ENCODE results near the gene RSAD2. TPM values are rescaled to one million over a fixed set of nuclear protein-coding genes. Genes with fewer than 3 reads are reported as not detected.

The RSAD2 gene
- total RNA-seq, 1 donor from 2014 or later = not detected

DNA sequence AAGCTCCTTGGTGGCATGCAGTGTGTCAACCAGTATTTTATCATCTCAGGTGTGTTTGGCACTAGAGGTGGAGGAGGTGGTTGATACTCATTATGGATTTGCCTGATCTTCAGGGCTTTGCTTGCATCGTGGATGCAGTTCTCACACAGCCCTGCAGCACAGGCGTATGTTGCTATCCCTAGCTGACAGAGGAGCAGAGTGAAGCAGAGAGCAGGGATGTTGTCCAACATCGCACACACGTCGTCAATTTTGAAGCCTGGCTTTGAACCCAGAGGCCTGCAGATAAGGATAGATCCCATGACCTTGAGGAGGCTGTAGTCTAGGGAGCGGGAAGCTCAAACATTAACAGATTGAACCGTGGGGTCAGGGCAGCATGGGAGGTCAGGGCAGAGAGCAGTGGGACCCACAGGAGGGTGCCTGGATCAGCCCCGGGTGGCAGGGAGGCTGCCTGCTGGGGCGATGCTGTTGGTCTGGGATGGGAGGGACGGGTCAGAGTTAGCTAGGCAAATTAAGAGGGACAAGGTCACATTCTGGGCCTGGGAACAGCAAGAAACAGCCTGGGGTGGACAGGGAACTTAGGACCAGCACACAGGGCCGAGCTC lies 43.8 kb downstream of the RSAD2 start:
- DNase-seq (ENCODE audit: extremely low spot score, unreplicated experiment) = no peak
- no peaks in the 10 kb centered on the region for H3K27me3 Mint-ChIP-seq (ENCODE audit: unreplicated experiment)
- H3K4me1 Mint-ChIP-seq (ENCODE audit: unreplicated experiment) = peaks cover 31% of the 10 kb centered on the region
- H3K27ac Mint-ChIP-seq (ENCODE audit: unreplicated experiment) = no peak overlapping the region
- peaks cover 2% of the 10 kb centered on the region for H3K36me3 Mint-ChIP-seq (ENCODE audit: unreplicated experiment)
- H3K9me3 Mint-ChIP-seq (ENCODE audit: unreplicated experiment) = no peaks in the 10 kb centered on the region
- TF ChIP-seq, protein P1, sequence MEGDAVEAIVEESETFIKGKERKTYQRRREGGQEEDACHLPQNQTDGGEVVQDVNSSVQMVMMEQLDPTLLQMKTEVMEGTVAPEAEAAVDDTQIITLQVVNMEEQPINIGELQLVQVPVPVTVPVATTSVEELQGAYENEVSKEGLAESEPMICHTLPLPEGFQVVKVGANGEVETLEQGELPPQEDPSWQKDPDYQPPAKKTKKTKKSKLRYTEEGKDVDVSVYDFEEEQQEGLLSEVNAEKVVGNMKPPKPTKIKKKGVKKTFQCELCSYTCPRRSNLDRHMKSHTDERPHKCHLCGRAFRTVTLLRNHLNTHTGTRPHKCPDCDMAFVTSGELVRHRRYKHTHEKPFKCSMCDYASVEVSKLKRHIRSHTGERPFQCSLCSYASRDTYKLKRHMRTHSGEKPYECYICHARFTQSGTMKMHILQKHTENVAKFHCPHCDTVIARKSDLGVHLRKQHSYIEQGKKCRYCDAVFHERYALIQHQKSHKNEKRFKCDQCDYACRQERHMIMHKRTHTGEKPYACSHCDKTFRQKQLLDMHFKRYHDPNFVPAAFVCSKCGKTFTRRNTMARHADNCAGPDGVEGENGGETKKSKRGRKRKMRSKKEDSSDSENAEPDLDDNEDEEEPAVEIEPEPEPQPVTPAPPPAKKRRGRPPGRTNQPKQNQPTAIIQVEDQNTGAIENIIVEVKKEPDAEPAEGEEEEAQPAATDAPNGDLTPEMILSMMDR (IDR thresholded peaks at IDR 0.05) = no peak
- H3K4me3 Mint-ChIP-seq (ENCODE audit: unreplicated experiment) = no peak overlapping the region

DNA sequence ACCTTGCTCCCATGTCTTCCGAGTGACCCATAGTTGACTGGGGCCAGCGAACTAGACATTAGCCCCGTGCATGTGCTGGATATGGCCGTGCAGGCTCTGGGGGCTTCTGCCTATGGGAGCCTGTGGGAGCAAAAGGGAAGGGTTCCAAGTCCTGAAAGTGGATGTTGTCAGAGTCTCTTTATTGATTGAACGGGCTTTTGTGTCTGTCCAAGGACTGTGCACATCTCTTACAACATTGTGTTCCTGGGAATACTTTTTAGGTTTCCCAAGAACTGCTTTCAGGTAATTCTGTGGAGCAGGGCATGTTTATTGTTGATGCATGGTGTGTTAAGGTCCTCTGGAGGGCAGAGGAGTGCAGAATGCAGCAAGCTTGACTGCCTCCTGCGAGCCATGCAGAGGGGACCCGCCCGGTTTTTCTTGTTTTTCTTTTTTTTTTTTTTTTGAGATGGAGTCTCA lies 44.7 kb downstream of the RSAD2 start:
- TF ChIP-seq, protein P1 (IDR thresholded peaks at IDR 0.05) = no peak
- no peaks in the 10 kb centered on the region for H3K27me3 Mint-ChIP-seq (ENCODE audit: unreplicated experiment)
- no peak for DNase-seq (ENCODE audit: extremely low spot score, unreplicated experiment)
- H3K9me3 Mint-ChIP-seq (ENCODE audit: unreplicated experiment) = no peaks in the 10 kb centered on the region
- peaks cover 2% of the 10 kb centered on the region for H3K36me3 Mint-ChIP-seq (ENCODE audit: unreplicated experiment)
- H3K27ac Mint-ChIP-seq (ENCODE audit: unreplicated experiment) = no peak overlapping the region
- H3K4me3 Mint-ChIP-seq (ENCODE audit: unreplicated experiment) = no peak overlapping the region
- H3K4me1 Mint-ChIP-seq (ENCODE audit: unreplicated experiment) = peaks cover 33% of the 10 kb centered on the region

DNA sequence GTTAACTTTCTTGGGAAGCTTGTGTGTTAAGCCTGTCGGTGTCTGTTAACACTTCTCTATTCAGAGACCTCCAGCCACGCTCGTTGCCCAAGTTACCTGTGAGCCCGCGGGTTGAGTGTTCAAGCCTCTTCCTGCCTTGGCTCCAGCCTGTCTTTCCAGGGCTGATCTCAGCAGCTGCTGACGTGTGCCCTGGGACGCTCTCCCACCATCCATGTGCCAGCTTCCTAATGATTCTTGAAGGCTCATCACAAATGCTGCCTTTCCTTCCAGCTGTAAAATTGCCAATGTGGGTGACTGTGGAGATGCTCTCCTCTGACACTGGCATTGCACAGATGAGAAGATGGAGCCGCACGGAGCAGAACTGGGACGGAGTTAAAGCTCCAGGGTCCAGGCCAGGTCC lies 45.7 kb downstream of the RSAD2 start:
- no peaks in the 10 kb centered on the region for H3K27me3 Mint-ChIP-seq (ENCODE audit: unreplicated experiment)
- no peak overlapping the region for H3K4me3 Mint-ChIP-seq (ENCODE audit: unreplicated experiment)
- TF ChIP-seq, protein P1 (IDR thresholded peaks at IDR 0.05) = no peak
- H3K27ac Mint-ChIP-seq (ENCODE audit: unreplicated experiment) = no peak overlapping the region
- DNase-seq (ENCODE audit: extremely low spot score, unreplicated experiment) = no peak
- H3K4me1 Mint-ChIP-seq (ENCODE audit: unreplicated experiment) = peaks cover 36% of the 10 kb centered on the region
- peaks cover 2% of the 10 kb centered on the region for H3K36me3 Mint-ChIP-seq (ENCODE audit: unreplicated experiment)
- H3K9me3 Mint-ChIP-seq (ENCODE audit: unreplicated experiment) = no peaks in the 10 kb centered on the region

DNA sequence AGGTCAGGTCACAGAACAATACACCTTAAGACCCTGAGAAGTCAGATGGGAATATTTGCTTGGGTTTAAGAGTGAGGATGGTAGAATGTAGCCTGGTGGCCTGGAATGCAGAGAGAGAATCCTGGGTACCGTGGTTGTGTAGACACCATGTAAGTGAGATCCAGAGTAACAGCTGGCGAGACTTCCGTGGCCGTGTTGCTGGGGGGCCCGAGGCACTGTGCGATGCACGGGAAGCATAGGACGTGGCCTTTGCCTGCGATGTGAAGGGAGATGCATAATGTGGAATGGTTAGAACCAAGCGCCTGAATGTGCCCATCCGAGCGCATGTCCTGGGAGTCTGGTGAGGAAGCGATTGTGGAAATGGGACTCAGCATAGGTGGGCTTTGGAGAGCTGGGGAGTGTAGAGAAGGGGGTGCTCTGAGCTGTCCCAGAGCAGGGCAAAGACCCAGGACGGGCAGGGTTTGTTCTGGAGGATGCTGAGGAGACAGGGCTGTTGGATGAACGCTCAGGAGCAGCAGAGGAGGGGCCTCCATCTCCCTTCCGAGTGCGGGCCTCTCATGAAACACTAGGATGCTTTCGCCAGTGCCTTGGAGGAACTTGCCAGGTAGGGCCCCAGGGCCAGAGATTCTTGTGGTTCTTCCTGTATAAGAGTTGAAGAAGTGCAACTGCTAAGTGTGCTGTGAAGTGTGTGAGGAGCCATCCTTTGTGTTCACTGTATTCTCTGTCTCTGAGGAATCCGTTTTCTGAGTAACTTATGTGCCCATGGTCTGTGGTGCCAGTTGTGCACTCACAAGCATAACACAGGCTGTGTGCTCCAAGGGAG lies 46.7 kb downstream of the RSAD2 start:
- no peaks in the 10 kb centered on the region for H3K9me3 Mint-ChIP-seq (ENCODE audit: unreplicated experiment)
- H3K36me3 Mint-ChIP-seq (ENCODE audit: unreplicated experiment) = peaks cover 4% of the 10 kb centered on the region
- peaks cover 41% of the 10 kb centered on the region for H3K4me1 Mint-ChIP-seq (ENCODE audit: unreplicated experiment)
- no peaks in the 10 kb centered on the region for H3K27me3 Mint-ChIP-seq (ENCODE audit: unreplicated experiment)
- TF ChIP-seq, protein P1 (IDR thresholded peaks at IDR 0.05) = no peak
- no peak for DNase-seq (ENCODE audit: extremely low spot score, unreplicated experiment)
- H3K4me3 Mint-ChIP-seq (ENCODE audit: unreplicated experiment) = no peak overlapping the region
- no peak overlapping the region for H3K27ac Mint-ChIP-seq (ENCODE audit: unreplicated experiment)

DNA sequence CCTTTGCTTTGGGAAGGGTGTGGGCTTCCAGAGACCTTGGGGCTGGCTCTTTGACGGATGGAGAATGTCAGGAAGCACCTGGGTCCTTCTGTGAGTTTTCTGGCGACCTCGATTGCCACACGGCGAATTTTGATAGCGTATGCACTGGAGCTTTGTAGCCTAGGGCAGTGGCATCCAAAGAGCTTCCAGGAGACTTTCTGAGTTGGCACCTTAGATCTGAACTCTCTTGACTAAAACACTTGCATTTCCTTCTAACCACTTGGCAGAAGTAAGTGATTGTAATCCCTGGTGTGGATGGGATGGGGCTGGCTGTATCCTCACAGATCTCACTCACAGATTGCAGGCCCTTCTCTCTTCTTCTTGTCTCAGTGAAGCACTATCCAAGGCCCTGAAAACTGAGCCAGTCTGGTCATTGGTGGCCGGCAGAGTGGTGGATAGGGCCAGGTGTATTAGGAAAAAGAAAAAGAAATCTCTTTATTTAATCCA lies 47.4 kb downstream of the RSAD2 start:
- no peak overlapping the region for H3K27ac Mint-ChIP-seq (ENCODE audit: unreplicated experiment)
- no peaks in the 10 kb centered on the region for H3K27me3 Mint-ChIP-seq (ENCODE audit: unreplicated experiment)
- H3K4me3 Mint-ChIP-seq (ENCODE audit: unreplicated experiment) = no peak overlapping the region
- H3K4me1 Mint-ChIP-seq (ENCODE audit: unreplicated experiment) = peaks cover 44% of the 10 kb centered on the region
- no peaks in the 10 kb centered on the region for H3K9me3 Mint-ChIP-seq (ENCODE audit: unreplicated experiment)
- TF ChIP-seq, protein P1 (IDR thresholded peaks at IDR 0.05) = no peak
- DNase-seq (ENCODE audit: extremely low spot score, unreplicated experiment) = no peak
- peaks cover 4% of the 10 kb centered on the region for H3K36me3 Mint-ChIP-seq (ENCODE audit: unreplicated experiment)
